LNCaP clone FGC (cell line): ENCODE data around the gene C17orf75.
"Not testable (repeated sequence)": the region's sequence is repeated elsewhere in the genome, so short reads cannot be mapped to it uniquely, and the experiment has no call there.

Source experiments
- DNase-seq: peaks from one replicate; pipeline ENCODE4 v3.0.0-alpha.2; 2011; ENCODE audit warnings: low read depth
- H3K4me3 ChIP-seq: 2 replicates; pipeline ENCODE4 v1.5.1; 2011; ENCODE audit warnings: mild to moderate bottlenecking, low read depth, low read length, control low read depth
- CTCF ChIP-seq: IDR thresholded peaks from 2 replicates; pipeline ENCODE4 v1.5.1; 2012; ENCODE audit warnings: mild to moderate bottlenecking; ENCODE audit not compliant: control insufficient read depth, insufficient read depth; ENCODE audit errors: extremely low read depth

Gene C17orf75

DNA sequence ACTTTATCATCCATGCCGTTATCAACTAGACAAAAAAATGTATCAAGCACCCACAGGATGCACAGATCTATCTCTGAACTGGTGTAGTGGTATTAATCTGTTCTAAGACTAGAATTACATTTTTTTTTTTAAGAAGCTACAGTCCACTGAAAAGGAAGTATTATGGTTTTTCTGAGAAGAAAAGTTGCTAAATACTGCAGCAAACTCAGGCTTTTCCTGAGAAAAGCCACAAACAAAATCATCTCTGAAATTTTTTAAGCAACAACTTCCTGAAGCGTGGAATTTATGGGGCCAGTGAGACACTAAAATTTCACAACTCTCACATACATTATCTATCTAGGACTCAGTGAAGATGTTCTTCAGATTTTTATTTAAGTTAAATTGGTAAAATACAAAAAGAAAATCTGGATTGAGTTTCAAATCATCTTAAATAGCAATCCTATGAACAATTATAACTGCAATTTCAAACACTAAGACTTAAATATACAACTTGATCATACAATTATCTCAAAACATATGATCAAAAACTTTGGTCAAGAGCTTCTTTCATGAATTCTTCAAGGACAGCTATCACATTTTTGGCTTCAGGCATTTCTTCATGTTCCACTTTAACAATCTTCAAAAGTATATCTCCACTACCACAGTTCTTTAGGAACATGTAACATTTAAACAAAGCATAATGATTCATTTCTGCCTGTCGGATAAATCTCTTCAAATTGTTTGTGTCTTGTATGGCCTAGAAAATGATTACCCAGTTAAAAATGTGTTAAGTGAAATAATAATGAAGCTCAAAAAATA is 10.5 kb downstream of the C17orf75 start:
- no peak overlapping the region for H3K4me3 ChIP-seq
- no peak for TF ChIP-seq CTCF
- no peak for DNase-seq

DNA sequence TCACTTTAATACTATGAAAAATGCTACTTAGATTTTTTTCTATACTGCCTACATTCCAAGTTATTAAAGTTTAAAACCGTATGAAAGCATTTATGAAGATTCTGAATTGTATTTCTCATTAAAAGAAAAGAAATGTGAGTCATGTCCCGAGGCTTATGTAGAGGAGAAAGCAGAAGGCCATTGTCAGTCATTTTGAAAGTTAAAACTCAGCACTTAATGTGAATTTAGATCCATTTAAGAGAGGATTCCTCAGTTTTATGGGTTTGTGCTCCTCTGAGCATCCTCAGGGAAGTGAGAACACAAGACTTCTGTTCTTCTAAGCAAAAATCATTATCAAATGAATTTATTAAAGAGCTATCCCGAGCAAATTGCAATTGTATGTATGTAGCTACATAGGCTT is 11.8 kb downstream of the C17orf75 start:
- no peak overlapping the region for H3K4me3 ChIP-seq
- DNase-seq = no peak
- no peak for TF ChIP-seq CTCF

DNA sequence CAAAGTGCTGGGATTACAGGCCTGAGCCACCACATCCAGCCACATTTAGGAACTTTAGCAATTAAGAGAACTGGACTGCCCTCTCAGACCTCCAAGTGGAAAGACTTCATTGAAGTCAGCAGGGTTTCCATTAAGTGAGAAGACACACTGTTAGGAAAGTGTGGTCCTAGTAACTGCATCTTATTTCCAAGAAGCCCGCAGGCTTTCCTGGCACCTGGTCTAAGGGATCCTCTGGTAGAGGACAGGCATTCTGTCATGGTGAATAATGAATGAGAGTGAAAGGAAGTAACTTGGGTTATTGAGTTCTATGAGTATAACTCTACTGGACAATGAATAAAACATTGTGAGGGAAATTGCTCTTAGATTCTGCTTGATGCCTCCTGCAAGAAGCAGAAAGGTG is 14.1 kb downstream of the C17orf75 start:
- no peak for TF ChIP-seq CTCF

GRCh38 chr17:32323811-32324491 is 18.0 kb downstream of the C17orf75 start:
- TF ChIP-seq CTCF = no peak
- no peak for DNase-seq
- H3K4me3 ChIP-seq = no peak overlapping the region

More for the DNA sequence above, 14.1 kb downstream of the C17orf75 start:
- no peak for DNase-seq
- no peak overlapping the region for H3K4me3 ChIP-seq

DNA sequence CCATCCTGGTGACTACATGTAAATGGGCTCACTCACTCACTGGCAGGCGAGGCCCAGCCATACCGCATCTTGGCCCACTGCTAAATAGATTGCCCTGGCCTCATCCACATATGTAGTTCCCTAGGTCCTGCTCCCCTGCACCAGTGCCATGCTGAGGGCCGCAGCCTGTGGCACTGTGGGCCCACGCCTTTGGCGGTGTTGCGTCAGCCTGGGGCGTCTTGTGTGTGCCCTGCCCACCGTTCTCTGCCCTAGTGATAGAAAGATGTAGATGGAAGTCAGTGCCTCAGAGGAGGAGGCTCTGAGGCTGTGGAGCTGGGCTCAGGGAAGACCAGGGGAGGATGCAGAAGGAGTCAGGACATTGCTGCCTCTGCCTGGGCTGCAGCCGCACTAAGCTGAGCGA is 18.9 kb downstream of the C17orf75 start:
- TF ChIP-seq CTCF = no peak
- no peak overlapping the region for H3K4me3 ChIP-seq
- DNase-seq = no peak

DNA sequence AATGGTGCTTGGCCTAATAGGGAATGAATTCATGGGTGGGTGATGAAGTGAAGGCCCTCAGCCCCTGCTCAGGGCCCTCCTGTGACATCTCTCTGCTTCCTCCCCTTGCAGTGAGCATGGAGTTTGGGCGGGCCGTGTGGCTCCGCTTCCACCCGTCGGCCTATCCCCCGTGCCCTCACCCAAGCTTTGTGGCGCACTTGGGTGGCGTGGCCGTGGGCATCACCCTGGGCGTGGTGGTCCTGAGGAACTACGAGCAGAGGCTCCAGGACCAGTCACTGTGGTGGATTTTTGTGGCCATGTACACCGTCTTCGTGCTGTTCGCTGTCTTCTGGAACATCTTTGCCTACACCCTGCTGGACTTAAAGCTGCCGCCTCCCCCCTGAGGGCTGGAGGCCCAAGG is 21.1 kb downstream of the C17orf75 start:
- no peak for TF ChIP-seq CTCF
- H3K4me3 ChIP-seq = no peak overlapping the region
- DNase-seq = no peak

- H3K4me3 ChIP-seq, DNase-seq: not testable (repeated sequence)
These were observed 21.9 kb downstream of the C17orf75 start for GRCh38 chr17:32320080-32320479.
